Fibroblast of villous mesenchyme (primary cell): Measurements from ENCODE around the gene CTNNA3. TPM values are rescaled to one million over a fixed set of nuclear protein-coding genes. Genes with fewer than 3 reads are reported as not detected.

Source experiments
- DNase-seq: peaks from one replicate; pipeline ENCODE4 v3.0.0-alpha.2; 2010; ENCODE audit warnings: low read depth
- H3K4me3 ChIP-seq: 2 replicates; pipeline ENCODE4 v1.5.1; 2011; ENCODE audit warnings: low read depth, mild to moderate bottlenecking, low read length
- total RNA-seq: library from RNA; depleted of rRNA; stranded (reverse); fragments of >200 nt; gene quantifications from 2 replicates; pipeline ENCODE4 v1.2.3, GENCODE V29; 2012
- TF ChIP-seq, protein P1 (sequence below): IDR thresholded peaks from 2 replicates; pipeline ENCODE4 v1.5.1; 2012; ENCODE audit warnings: low read depth, mild to moderate bottlenecking, low read length; ENCODE audit not compliant: insufficient read depth

Gene CTNNA3
- total RNA-seq, 1 donor, result not detected

DNA sequence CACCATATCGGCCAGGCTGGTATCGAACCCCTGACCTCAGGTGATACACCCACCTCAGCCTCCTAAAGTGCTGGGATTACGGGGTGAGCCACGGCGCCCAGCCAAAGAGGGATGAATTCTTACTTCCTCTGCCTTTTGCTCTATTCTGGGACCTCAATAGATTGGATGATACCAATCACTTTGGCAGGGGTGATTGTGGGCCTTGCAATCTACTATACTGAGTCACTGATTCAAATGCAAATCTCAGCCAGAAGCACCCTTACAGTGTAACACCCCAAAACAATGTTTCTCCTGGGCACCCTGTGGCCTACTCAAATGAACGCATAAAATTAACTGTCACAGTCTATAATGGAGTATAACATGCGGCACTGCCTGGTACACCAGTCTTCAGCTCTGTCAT, 1366.8 kb downstream of the CTNNA3 start:
- DNase-seq, result no peak
- TF ChIP-seq, protein P1, sequence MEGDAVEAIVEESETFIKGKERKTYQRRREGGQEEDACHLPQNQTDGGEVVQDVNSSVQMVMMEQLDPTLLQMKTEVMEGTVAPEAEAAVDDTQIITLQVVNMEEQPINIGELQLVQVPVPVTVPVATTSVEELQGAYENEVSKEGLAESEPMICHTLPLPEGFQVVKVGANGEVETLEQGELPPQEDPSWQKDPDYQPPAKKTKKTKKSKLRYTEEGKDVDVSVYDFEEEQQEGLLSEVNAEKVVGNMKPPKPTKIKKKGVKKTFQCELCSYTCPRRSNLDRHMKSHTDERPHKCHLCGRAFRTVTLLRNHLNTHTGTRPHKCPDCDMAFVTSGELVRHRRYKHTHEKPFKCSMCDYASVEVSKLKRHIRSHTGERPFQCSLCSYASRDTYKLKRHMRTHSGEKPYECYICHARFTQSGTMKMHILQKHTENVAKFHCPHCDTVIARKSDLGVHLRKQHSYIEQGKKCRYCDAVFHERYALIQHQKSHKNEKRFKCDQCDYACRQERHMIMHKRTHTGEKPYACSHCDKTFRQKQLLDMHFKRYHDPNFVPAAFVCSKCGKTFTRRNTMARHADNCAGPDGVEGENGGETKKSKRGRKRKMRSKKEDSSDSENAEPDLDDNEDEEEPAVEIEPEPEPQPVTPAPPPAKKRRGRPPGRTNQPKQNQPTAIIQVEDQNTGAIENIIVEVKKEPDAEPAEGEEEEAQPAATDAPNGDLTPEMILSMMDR, result no peak
- H3K4me3 ChIP-seq, result no peak overlapping the region

DNA sequence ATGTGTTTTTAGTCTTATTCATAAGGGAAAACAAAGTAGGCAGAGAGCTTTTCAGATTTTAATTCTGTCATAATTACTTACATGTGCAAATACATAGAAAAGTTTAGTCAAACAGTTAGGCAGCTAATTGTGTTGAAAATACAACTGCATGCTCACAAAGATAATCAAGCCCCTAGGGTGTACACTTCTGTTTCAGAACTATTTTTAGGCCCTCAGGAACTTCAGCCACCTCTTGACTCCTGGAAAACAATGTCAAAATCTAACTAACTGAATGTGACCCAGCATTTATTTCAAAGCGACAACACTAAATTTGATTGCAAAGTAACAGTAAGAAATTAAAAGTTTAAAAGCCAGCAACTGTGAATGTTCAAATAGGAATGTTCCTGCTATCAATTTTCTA, 1369.1 kb downstream of the CTNNA3 start:
- no peak overlapping the region for H3K4me3 ChIP-seq
- no peak for DNase-seq
- TF ChIP-seq, protein P1, result no peak

DNA sequence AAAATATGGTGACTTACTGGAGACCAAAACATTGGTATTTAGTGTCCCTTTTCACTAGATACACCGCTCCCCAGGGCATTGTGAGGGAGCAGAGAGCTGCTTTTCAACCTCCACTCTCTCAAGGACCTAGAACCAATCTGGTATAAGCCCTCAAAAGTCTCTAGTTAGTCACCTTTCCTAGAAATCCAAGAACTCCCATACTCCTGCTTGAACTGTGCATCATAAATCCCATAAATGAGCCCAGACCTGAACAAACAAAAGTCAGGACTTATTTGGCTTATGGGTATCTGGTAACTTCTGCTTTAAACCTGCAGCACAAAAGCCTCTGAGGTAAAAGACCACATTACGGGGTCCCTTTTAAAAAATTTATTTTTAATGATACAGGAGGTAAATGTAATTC, 1373.2 kb downstream of the CTNNA3 start:
- H3K4me3 ChIP-seq, result no peak overlapping the region
- DNase-seq, result no peak
- TF ChIP-seq, protein P1, result no peak

DNA sequence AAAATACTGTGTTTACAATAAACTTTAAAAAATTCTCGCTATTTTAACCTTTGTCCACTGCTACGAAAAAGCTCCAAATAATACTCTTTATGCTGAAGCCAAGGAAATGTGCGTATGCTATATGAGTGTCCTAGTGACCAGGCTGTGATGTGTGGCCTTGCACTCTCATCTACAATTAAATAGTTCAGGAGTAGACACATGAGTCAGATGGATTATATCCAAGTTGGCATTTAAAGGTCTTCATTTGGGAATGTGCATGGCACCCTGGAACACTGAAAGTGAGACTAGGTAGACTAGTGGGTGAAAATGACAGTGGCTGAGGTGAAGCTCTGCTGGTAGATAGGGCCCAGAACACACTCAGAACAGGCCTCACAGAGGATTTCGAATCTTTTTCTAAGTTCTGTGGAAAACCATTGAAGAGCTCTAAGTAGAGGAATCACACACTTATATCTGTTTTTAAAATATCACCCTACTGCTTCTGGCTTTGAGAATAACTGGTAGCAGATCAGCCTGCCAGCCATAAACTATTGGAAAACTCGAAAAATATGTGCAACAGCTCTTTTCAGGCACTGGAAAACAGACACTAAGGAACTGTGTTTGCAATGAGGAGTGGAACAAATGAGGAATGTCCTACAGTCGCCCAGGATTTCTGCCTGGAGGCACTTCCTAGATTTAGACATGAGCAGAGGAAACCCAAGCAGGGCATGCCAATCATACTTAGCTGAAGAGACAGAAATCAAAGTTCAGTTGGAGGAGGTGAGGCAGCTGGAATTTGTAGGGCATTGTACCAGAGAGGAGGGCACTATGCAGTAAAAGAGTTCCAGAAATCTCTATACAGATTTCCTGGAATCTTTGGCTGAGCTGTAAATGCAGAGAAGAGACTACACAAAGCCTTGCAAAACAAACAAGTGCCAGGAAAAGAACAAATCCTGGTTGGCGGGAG, 1374.0 kb downstream of the CTNNA3 start:
- TF ChIP-seq, protein P1, result no peak
- no peak for DNase-seq
- H3K4me3 ChIP-seq, result no peak overlapping the region

DNA sequence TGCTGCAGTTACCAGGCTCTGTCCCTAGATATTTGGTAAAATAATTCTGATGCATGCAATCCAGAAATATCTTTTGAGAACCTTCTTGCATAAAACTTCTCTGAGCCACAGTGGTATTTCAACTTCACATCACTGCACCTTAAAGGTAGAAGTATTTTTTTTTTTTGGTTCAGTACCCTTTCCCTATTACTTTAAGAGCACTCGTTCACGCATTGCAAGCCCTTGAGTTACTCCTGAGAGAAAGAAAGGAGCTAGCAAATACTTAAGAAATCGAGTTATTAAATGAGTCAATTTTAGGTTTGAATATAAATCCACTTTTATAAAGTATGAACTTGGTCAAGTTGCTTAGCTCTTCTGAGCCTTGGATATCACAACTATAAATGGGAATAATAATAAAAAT, 1377.2 kb downstream of the CTNNA3 start:
- DNase-seq, result no peak
- H3K4me3 ChIP-seq, result no peak overlapping the region
- TF ChIP-seq, protein P1, result no peak

DNA sequence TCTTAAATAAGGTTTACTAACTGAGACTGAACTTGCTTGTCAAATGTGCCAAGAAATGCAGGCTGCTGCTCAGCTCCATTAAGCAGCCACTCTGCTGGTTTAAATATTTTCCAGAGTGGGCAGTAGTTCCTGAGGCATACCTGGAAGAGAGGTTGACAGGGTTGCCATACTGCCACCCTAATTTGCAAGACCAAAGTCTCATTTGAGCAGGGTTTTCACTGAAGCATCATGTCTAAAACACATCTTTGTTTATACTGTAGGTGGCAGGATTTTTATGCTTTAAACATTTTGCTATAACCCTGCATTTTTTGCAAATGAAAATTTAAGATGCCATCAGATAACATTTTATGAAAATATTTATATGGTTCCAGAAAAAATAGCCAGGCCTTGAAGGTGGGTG, 1388.2 kb downstream of the CTNNA3 start:
- TF ChIP-seq, protein P1, result no peak
- DNase-seq, result no peak
- no peak overlapping the region for H3K4me3 ChIP-seq

DNA sequence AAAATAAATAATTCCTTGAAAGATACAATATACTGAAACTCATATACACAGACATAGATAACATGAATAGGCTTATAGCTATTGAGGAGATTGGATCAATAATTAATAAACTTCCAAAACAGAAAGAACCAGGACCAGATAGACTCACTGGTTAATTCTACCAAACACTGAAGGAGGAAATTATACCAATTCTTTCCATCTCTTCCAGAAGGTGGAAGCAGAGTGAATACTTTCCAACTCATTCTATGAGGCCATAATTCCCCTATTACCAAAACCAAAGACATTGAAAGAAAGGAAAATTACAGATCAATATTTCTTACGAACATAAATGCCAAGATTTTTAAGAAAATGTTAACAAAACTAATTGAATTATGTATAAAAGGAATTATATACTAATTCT, 1394.9 kb downstream of the CTNNA3 start:
- no peak overlapping the region for H3K4me3 ChIP-seq
- TF ChIP-seq, protein P1, result no peak
- no peak for DNase-seq
